Measurements from ENCODE around the gene DNAAF5. TPM values are rescaled to one million over a fixed set of nuclear protein-coding genes. Genes with fewer than 3 reads are reported as not detected.

The DNAAF5 gene
- total and polyA plus RNA-seq, 9 of the 15 experiments (the other 6 are each of a cell fraction or from before 2014, with no cell fraction given) = 3.1 to 69.7 (median 19.1) TPM

- TF ChIP-seq ZNF407 (IDR thresholded peaks at IDR 0.05; ENCODE audit: low read depth) (no peak), RAD21 (CRISPR knock-in tag; conservative IDR thresholded peaks at IDR 0.05 in 1 of 2, IDR thresholded peaks at IDR 0.05 in 1 of 2) (peak; percentile 35 to 73; a peak in 3 of 4 replicates)
- TF ChIP-seq, protein P1, sequence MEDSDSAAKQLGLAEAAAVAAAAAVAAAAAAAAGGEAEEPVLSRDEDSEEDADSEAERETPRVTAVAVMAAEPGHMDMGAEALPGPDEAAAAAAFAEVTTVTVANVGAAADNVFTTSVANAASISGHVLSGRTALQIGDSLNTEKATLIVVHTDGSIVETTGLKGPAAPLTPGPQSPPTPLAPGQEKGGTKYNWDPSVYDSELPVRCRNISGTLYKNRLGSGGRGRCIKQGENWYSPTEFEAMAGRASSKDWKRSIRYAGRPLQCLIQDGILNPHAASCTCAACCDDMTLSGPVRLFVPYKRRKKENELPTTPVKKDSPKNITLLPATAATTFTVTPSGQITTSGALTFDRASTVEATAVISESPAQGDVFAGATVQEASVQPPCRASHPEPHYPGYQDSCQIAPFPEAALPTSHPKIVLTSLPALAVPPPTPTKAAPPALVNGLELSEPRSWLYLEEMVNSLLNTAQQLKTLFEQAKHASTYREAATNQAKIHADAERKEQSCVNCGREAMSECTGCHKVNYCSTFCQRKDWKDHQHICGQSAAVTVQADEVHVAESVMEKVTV (CRISPR knock-in tag; IDR thresholded peaks at IDR 0.05) = 0 out of 2 replicates have a peak, but pooled peaks have one; percentile 24
- TF ChIP-seq, protein P2, sequence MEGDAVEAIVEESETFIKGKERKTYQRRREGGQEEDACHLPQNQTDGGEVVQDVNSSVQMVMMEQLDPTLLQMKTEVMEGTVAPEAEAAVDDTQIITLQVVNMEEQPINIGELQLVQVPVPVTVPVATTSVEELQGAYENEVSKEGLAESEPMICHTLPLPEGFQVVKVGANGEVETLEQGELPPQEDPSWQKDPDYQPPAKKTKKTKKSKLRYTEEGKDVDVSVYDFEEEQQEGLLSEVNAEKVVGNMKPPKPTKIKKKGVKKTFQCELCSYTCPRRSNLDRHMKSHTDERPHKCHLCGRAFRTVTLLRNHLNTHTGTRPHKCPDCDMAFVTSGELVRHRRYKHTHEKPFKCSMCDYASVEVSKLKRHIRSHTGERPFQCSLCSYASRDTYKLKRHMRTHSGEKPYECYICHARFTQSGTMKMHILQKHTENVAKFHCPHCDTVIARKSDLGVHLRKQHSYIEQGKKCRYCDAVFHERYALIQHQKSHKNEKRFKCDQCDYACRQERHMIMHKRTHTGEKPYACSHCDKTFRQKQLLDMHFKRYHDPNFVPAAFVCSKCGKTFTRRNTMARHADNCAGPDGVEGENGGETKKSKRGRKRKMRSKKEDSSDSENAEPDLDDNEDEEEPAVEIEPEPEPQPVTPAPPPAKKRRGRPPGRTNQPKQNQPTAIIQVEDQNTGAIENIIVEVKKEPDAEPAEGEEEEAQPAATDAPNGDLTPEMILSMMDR (IDR thresholded peaks at IDR 0.05 in 2 of 3, conservative IDR thresholded peaks at IDR 0.05 in 1 of 3; ENCODE audit: insufficient read depth in 2 of 3, low read depth in 1 of 3, low read length in 3 of 3) = peak; percentile 78 to 82 (median 78)
Measured at GRCh38 chr7:786472-787255, 60.2 kb downstream of the DNAAF5 start (continued).

Data from K562 (cell line).